A549 treated with RU486 at 1 μM for 4 hours (cell line): ENCODE data around the gene VGF. TPM values are rescaled to one million over a fixed set of nuclear protein-coding genes. Genes with fewer than 3 reads are reported as not detected.

ENCODE experiments used
- total RNA-seq: library from RNA; stranded (reverse); fragments of 200-300 nt; extraction: Qiagen RNA extraction; gene quantifications from 5 replicates; pipeline ENCODE4 v1.2.3, GENCODE V29; 2022; ENCODE audit warnings: low read depth

Gene VGF
- 7.8 to 20.9 TPM (median 15.1 TPM) in 5 replicates for total RNA-seq

DNA sequence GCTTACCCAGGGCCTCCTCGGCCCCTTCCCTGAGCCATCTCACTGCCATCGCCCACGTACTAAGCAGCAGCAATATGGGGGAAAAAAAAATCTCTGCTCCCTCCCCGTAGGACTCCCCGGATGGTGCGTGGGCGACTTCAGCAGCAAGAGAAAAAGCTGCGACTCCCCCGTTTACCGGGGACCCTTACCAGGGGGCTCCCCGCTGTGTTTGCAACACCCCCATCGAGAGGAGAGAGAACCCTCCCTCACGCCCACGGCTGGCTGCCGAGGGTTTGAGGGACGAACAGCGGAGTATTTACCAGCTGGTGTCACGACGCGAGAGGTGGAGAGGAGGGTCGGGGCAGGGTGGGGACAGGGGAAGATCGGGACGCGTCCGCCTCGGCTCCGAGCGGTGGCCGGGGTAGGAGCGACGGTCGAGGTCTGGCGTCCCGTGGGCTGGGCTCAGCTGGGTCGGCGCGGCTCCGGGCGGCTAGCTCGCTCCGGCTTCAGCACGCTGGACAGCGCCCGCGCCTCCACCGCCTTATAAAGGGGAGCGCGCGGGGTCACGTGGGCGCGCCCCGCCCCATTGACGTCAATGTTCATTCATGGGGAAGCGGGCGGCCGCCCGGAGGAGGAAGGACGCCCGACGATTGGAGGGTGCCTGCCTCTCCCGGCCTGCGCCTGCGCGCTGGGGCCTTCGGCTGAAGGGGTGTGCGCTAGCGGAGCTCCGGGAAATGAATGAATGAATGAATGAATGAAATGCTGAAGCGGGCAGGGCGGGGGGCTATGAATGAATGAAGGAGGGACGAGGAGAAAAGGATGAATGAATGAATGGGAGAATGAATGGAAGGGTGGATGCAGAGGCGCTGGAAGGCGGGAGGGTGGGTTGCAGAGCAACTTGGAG lies at the start of gene VGF:
VGF (minus strand) TSS at position 495 of the 883 bp plus-strand sequence. CDS start 726 bp downstream, outside the sequence.

GRCh38 chr7:101200862-101201599 lies 35.7 kb upstream of the VGF start, which contains the start of gene MOGAT3:
TSS of gene MOGAT3 (minus strand) at chr7:101201036. CDS start at chr7:101200854, 182 bp downstream.

DNA sequence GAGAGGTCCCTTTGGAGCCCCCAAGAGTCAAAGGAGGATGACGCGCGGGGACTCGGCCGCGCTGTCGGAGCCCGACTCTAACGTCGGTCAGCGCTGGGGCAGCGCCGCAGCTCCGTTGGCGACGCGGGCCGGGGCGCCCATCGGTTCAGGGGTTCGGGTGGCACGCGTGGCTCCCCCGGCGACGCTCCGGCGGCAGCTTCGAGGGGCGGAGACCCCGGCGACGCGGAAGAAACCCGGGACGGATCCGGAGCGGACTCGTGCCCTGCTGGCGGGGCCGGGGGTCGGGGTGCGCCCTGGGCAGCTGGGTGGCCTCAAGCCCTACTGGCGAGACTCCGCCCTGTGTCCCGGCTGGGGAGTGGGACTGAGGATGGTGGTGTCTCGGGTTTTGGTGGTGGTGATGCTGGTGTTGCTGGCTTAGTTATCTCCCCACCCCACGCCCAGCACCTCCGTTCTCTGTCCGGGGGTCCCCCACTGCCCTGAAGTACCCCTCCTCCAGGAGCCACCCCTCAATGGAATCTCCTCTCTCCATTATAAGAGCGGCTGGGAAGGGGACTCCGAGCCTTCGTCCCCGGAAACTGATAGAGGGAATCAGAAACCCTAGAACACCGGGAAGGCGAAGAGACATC lies 14.9 kb upstream of the VGF start, which contains the start of gene NAT16:
NAT16 (minus strand) TSS at position 164 of the 626 bp plus-strand sequence. CDS start 5,486 bp downstream, outside the sequence.

DNA sequence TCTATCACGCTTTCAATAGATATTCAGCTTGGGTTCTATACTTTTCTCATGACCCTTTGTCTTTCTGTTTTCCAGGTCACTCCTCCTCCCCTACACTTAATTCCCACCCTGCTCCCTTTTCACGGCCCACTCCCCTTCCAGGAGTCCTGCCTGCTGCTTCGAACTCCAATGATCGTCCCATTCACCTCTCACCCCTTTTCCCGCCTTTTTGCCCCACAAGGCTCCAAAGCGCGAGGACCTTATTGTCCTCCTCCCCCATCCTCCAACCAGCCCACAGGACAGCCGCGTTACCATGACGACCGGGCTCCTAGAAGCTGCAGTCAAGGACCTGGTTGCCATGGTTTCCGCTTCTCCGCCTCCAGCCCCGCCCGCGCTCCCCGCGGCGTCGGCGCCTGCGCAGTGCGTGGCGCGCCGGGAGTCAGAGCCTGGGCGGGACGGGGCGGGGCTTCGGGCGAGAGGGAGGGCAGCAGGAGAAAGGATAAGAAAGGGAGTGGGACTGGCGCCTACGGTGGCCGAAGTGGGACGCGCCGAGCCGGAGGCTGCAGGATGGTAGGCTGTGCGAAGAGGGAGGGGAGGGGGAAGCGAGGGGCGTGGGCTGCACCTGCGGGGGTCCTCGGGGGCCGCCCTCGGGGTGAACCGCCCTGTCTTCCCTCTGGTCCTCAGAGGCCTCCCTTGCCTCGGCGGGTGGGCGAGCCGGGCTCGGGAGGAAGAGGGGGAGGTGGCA lies 11.2 kb downstream of the VGF start, which contains the start of gene AP1S1:
AP1S1 (plus strand) TSS at position 508 of the 724 bp plus-strand sequence; CDS start at position 547, 39 bp downstream.

GRCh38 chr7:101126651-101127459 lies 38.5 kb downstream of the VGF start, which contains the start of gene SERPINE1:
TSS of gene SERPINE1 (plus strand) at chr7:101127104. CDS start at chr7:101128394, 1,290 bp downstream.

Other genes with a start within 250 kb of the VGF start
- gene MUC3A, start 216.0 kb downstream of the VGF start, total RNA-seq: 10.0 to 17.6 TPM (median 16.9 TPM) in 5 replicates
- gene MUC12, start 196.0 kb downstream of the VGF start, total RNA-seq: 11.2 to 21.5 TPM (median 18.6 TPM) in 5 replicates
- 0.02 to 0.29 TPM (median 0.21 TPM) in 5 replicates for gene MUC17, start 145.5 kb downstream of the VGF start, total RNA-seq
- gene TRIM56, start 80.1 kb downstream of the VGF start, total RNA-seq: 8.8 to 12.1 TPM (median 10.8 TPM) in 5 replicates
- 868 to 1,053 TPM (median 898 TPM) in 5 replicates for gene SERPINE1, start 38.5 kb downstream of the VGF start, total RNA-seq
- gene AP1S1, start 11.1 kb downstream of the VGF start, total RNA-seq: 132 to 142 TPM (median 140 TPM) in 5 replicates
- gene NAT16, start 14.7 kb upstream of the VGF start, total RNA-seq: 0.06 to 0.15 TPM (median 0.14 TPM) in 5 replicates
- not detected in 5 replicates for gene MOGAT3, start 35.5 kb upstream of the VGF start, total RNA-seq
- 60.2 to 81.0 TPM (median 74.2 TPM) in 5 replicates for gene PLOD3, start 52.0 kb upstream of the VGF start, total RNA-seq
- 66.8 to 107 TPM (median 93.2 TPM) in 5 replicates for gene ZNHIT1, start 52.6 kb upstream of the VGF start, total RNA-seq
- 7.1 to 13.7 TPM (median 12.2 TPM) in 5 replicates for gene CLDN15, start 72.2 kb upstream of the VGF start, total RNA-seq
- gene FIS1, start 79.5 kb upstream of the VGF start, total RNA-seq: 120 to 145 TPM (median 139 TPM) in 5 replicates
- 51.8 to 55.9 TPM (median 54.9 TPM) in 5 replicates for gene IFT22, start 156.2 kb upstream of the VGF start, total RNA-seq
- 0.21 to 0.52 TPM (median 0.49 TPM) in 5 replicates for gene COL26A1, start 197.3 kb upstream of the VGF start, total RNA-seq